ENCODE results near the gene OR51V1. TPM values are rescaled to one million over a fixed set of nuclear protein-coding genes. Genes with fewer than 3 reads are reported as not detected.

Gene OR51V1
- total RNA-seq, 2 experiments from 2014 or later, result not detected

GRCh38 chr11:5151713-5152153 is 48.7 kb downstream of the OR51V1 start:
- CTCF ChIA-PET (ENCODE audit: unreplicated experiment), result no interaction called here
- no peak overlapping the region for H2AFZ ChIP-seq (ENCODE audit: low read length)
- intact Hi-C loops (cut with micrococcal nuclease; ENCODE audit: unreplicated experiment), result no loop called here
- H3K27ac ChIP-seq (ENCODE audit: low read depth, low read length, poor library complexity, severe bottlenecking), result no peak overlapping the region
- no peaks in the 10 kb centered on the region; the same call in 1 of the 2 replicates for H3K79me2 ChIP-seq (ENCODE audit: insufficient read depth, low read depth, low read length)
- DNase-seq (ENCODE audit: low spot score), result no peak
- BruUV-seq (replicated peaks), result no TSS peak
- no peaks in the 10 kb centered on the region for H4K20me1 ChIP-seq (ENCODE audit: insufficient read depth, low read length)
- no peaks in the 10 kb centered on the region for H3K9me3 ChIP-seq (ENCODE audit: low read length)
- POLR2A ChIA-PET, result no interaction called here
- no peaks in the 10 kb centered on the region for H3K36me3 ChIP-seq (ENCODE audit: insufficient read depth, low read length)
- no peaks in the 10 kb centered on the region for H3K9me2 ChIP-seq (ENCODE audit: insufficient read depth, low read length)
- no peaks in the 10 kb centered on the region for H3K4me1 ChIP-seq (ENCODE audit: insufficient read depth, low read length, poor library complexity, severe bottlenecking)
- H3K4me3 ChIP-seq (ENCODE audit: low read depth, low read length, poor library complexity, severe bottlenecking), result no peak overlapping the region
- H3K4me2 ChIP-seq (ENCODE audit: low read length), result no peak overlapping the region
- TF ChIP-seq EZH2phosphoT487 (IDR thresholded peaks at IDR 0.05; ENCODE audit: borderline replicate concordance, low read depth, low read length), result no peak
- TF ChIP-seq, protein P1, sequence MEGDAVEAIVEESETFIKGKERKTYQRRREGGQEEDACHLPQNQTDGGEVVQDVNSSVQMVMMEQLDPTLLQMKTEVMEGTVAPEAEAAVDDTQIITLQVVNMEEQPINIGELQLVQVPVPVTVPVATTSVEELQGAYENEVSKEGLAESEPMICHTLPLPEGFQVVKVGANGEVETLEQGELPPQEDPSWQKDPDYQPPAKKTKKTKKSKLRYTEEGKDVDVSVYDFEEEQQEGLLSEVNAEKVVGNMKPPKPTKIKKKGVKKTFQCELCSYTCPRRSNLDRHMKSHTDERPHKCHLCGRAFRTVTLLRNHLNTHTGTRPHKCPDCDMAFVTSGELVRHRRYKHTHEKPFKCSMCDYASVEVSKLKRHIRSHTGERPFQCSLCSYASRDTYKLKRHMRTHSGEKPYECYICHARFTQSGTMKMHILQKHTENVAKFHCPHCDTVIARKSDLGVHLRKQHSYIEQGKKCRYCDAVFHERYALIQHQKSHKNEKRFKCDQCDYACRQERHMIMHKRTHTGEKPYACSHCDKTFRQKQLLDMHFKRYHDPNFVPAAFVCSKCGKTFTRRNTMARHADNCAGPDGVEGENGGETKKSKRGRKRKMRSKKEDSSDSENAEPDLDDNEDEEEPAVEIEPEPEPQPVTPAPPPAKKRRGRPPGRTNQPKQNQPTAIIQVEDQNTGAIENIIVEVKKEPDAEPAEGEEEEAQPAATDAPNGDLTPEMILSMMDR (conservative IDR thresholded peaks at IDR 0.05; ENCODE audit: low read length), result no peak

Other genes starting within 250 kb of the OR51V1 start
- not detected in 2 replicates for gene OR51A2, start 245.0 kb downstream of the OR51V1 start, total RNA-seq (2014; rRNA removed; shearing (Covaris generic))
- not detected in 2 replicates for gene OR51A2, start 245.0 kb downstream of the OR51V1 start, total RNA-seq (2022)
- gene OR51L1, start 205.8 kb downstream of the OR51V1 start, total RNA-seq (2014; rRNA removed; shearing (Covaris generic)), result not detected in 2 replicates
- gene OR51L1, start 205.8 kb downstream of the OR51V1 start, total RNA-seq (2022), result not detected in 2 replicates
- not detected in 2 replicates for gene OR52J3, start 154.2 kb downstream of the OR51V1 start, total RNA-seq (2014; rRNA removed; shearing (Covaris generic))
- gene OR52J3, start 154.2 kb downstream of the OR51V1 start, total RNA-seq (2022), result not detected in 2 replicates
- gene OR52E2, start 141.1 kb downstream of the OR51V1 start, total RNA-seq (2014; rRNA removed; shearing (Covaris generic)), result not detected in 2 replicates
- gene OR52E2, start 141.1 kb downstream of the OR51V1 start, total RNA-seq (2022), result not detected in 2 replicates
- not detected in 2 replicates for gene OR52E1, start 131.1 kb downstream of the OR51V1 start, total RNA-seq (2014; rRNA removed; shearing (Covaris generic))
- gene OR52E1, start 131.1 kb downstream of the OR51V1 start, total RNA-seq (2022), result not detected in 2 replicates
- gene OR52A5, start 62.3 kb downstream of the OR51V1 start, total RNA-seq (2014; rRNA removed; shearing (Covaris generic)), result not detected in 2 replicates
- gene OR52A5, start 62.3 kb downstream of the OR51V1 start, total RNA-seq (2022), result not detected in 2 replicates
- not detected in 2 replicates for gene OR52A1, start 45.9 kb downstream of the OR51V1 start, total RNA-seq (2014; rRNA removed; shearing (Covaris generic))
- not detected in 2 replicates for gene OR52A1, start 45.9 kb downstream of the OR51V1 start, total RNA-seq (2022)
- not detected in 2 replicates for gene HBB, start 26.4 kb upstream of the OR51V1 start, total RNA-seq (2014; rRNA removed; shearing (Covaris generic))
- gene HBB, start 26.4 kb upstream of the OR51V1 start, total RNA-seq (2022), result not detected in 2 replicates
- gene HBD, start 33.8 kb upstream of the OR51V1 start, total RNA-seq (2014; rRNA removed; shearing (Covaris generic)), result not detected in 2 replicates
- not detected in 2 replicates for gene HBD, start 33.8 kb upstream of the OR51V1 start, total RNA-seq (2022)
- not detected in 2 replicates for gene HBG1, start 49.2 kb upstream of the OR51V1 start, total RNA-seq (2014; rRNA removed; shearing (Covaris generic))
- not detected in 2 replicates for gene HBG1, start 49.2 kb upstream of the OR51V1 start, total RNA-seq (2022)
- gene HBG2, start 54.1 kb upstream of the OR51V1 start, total RNA-seq (2014; rRNA removed; shearing (Covaris generic)), result not detected in 2 replicates
- not detected in 2 replicates for gene HBG2, start 54.1 kb upstream of the OR51V1 start, total RNA-seq (2022)
- not detected in 2 replicates for gene HBE1, start 69.3 kb upstream of the OR51V1 start, total RNA-seq (2014; rRNA removed; shearing (Covaris generic))
- not detected in 2 replicates for gene HBE1, start 69.3 kb upstream of the OR51V1 start, total RNA-seq (2022)
- not detected in 2 replicates for gene OR51B4, start 101.3 kb upstream of the OR51V1 start, total RNA-seq (2014; rRNA removed; shearing (Covaris generic))
- not detected in 2 replicates for gene OR51B4, start 101.3 kb upstream of the OR51V1 start, total RNA-seq (2022)
- gene OR51B2, start 123.6 kb upstream of the OR51V1 start, total RNA-seq (2014; rRNA removed; shearing (Covaris generic)), result not detected in 2 replicates
- gene OR51B2, start 123.6 kb upstream of the OR51V1 start, total RNA-seq (2022), result not detected in 2 replicates
- 0.16 TPM in 1 of 2 replicates, not detected in the other for gene OR51B5, start 142.8 kb upstream of the OR51V1 start, total RNA-seq (2014; rRNA removed; shearing (Covaris generic))
- not detected in 2 replicates for gene OR51B5, start 142.8 kb upstream of the OR51V1 start, total RNA-seq (2022)
- not detected in 2 replicates for gene OR51B6, start 150.8 kb upstream of the OR51V1 start, total RNA-seq (2014; rRNA removed; shearing (Covaris generic))
- not detected in 2 replicates for gene OR51B6, start 150.8 kb upstream of the OR51V1 start, total RNA-seq (2022)
- gene OR51M1, start 183.1 kb upstream of the OR51V1 start, total RNA-seq (2014; rRNA removed; shearing (Covaris generic)), result not detected in 2 replicates
- gene OR51M1, start 183.1 kb upstream of the OR51V1 start, total RNA-seq (2022), result not detected in 2 replicates
- not detected in 2 replicates for gene OR51Q1, start 221.4 kb upstream of the OR51V1 start, total RNA-seq (2014; rRNA removed; shearing (Covaris generic))
- not detected in 2 replicates for gene OR51Q1, start 221.4 kb upstream of the OR51V1 start, total RNA-seq (2022)
- gene OR51I1, start 240.8 kb upstream of the OR51V1 start, total RNA-seq (2014; rRNA removed; shearing (Covaris generic)), result not detected in 2 replicates
- gene OR51I1, start 240.8 kb upstream of the OR51V1 start, total RNA-seq (2022), result not detected in 2 replicates
- not detected in 2 replicates for gene OR51I2, start 248.6 kb upstream of the OR51V1 start, total RNA-seq (2014; rRNA removed; shearing (Covaris generic))
- gene OR51I2, start 248.6 kb upstream of the OR51V1 start, total RNA-seq (2022), result not detected in 2 replicates

Data from OCI-LY7 (cell line).